ENCODE data around the gene FBLL1. TPM values are rescaled to one million over a fixed set of nuclear protein-coding genes. Genes with fewer than 3 reads are reported as not detected.

The FBLL1 gene
- not detected in 2 replicates for total RNA-seq

GRCh38 chr5:168528521-168529373 is at the start of gene FBLL1:
FBLL1 (plus strand) TSS chr5:168529305; CDS start chr5:168529505, 200 bp downstream.

GRCh38 chr5:168486136-168486879 is 42.8 kb upstream of the FBLL1 start, which contains the start of gene RARS1:
RARS1 (plus strand) TSS chr5:168486471; CDS start chr5:168486499, 28 bp downstream.

GRCh38 chr5:168578538-168579487 is 49.7 kb downstream of the FBLL1 start, which contains the start of gene PANK3:
PANK3 (minus strand) TSS chr5:168579368; CDS start chr5:168579283, 85 bp downstream.

Other genes with a start within 250 kb of the FBLL1 start
- 11.5 and 21.6 TPM in 2 replicates for gene WWC1, start 237.7 kb upstream of the FBLL1 start, total RNA-seq
- 104 and 111 TPM in 2 replicates for gene RARS1, start 42.8 kb upstream of the FBLL1 start, total RNA-seq
- 27.5 and 37.5 TPM in 2 replicates for gene PANK3, start 50.1 kb downstream of the FBLL1 start, total RNA-seq

All from airway epithelial cell (primary cell).